GM19239 (cell line): ENCODE measurements around the gene DIABLO.
"Not testable (repeated sequence)": the region's sequence is repeated elsewhere in the genome, so short reads cannot be mapped to it uniquely, and the experiment has no call there.

Source experiments
- DNase-seq: peaks from one replicate; pipeline ENCODE4 v3.0.0; 2011; ENCODE audit warnings: low spot score; ENCODE audit not compliant: insufficient read length
- FAIRE-seq: peaks from 2 replicates; lab custom pipeline; 2011; peaks lifted over from hg19 to GRCh38; lab: Jason Lieb, UNC

The DIABLO gene

GRCh38 chr12:122192441-122192840 is 33.4 kb downstream of the DIABLO start:
- FAIRE-seq (no peak), DNase-seq (no peak)

GRCh38 chr12:122190842-122191668 is 34.8 kb downstream of the DIABLO start:
- DNase-seq (peak; percentile 83), FAIRE-seq (peak; percentile 85)

GRCh38 chr12:122189626-122190475 is 36.0 kb downstream of the DIABLO start:
- FAIRE-seq (no peak), DNase-seq (no peak)

- no peak for DNase-seq
- FAIRE-seq: no peak
Observed at GRCh38 chr12:122187466-122187865, 38.4 kb downstream of the DIABLO start.

- FAIRE-seq: no peak
- DNase-seq: no peak
Observed at GRCh38 chr12:122185494-122186082, 40.3 kb downstream of the DIABLO start.

- no peak for DNase-seq
Observed at GRCh38 chr12:122185079-122185478, 40.8 kb downstream of the DIABLO start.

GRCh38 chr12:122184517-122184916 is 41.3 kb downstream of the DIABLO start:
- FAIRE-seq (no peak), DNase-seq (no peak)

More at GRCh38 chr12:122185079-122185478, 40.8 kb downstream of the DIABLO start:
- FAIRE-seq: no peak

GRCh38 chr12:122183588-122183940 is 42.3 kb downstream of the DIABLO start:
- DNase-seq (no peak), FAIRE-seq (no peak)

- FAIRE-seq: no peak
- no peak for DNase-seq
Observed at GRCh38 chr12:122182887-122183587, 42.8 kb downstream of the DIABLO start, which contains the start of gene LRRC43. Gene LRRC43, plus strand, starts transcription at chr12:122183123. Its CDS starts 22 bp downstream, at chr12:122183145.

- not testable (repeated sequence) for FAIRE-seq, DNase-seq
Observed at GRCh38 chr12:122176473-122176872, 49.4 kb downstream of the DIABLO start.

GRCh38 chr12:122174155-122174845 is 51.6 kb downstream of the DIABLO start, which contains the start of gene IL31:
Gene IL31, minus strand, starts transcription at chr12:122174221. Its CDS starts 49 bp downstream, at chr12:122174172.
- no peak for DNase-seq
- no peak for FAIRE-seq

- no peak for FAIRE-seq
- DNase-seq: no peak
Observed at GRCh38 chr12:122172262-122172939, 53.5 kb downstream of the DIABLO start.

- FAIRE-seq (no peak), DNase-seq (no peak)
Observed at GRCh38 chr12:122171399-122171798, 54.5 kb downstream of the DIABLO start.

- DNase-seq: no peak
Observed at GRCh38 chr12:122168492-122168891, 57.4 kb downstream of the DIABLO start.

GRCh38 chr12:122167356-122167925 is 58.4 kb downstream of the DIABLO start:
- no peak for FAIRE-seq
- DNase-seq: no peak

More at GRCh38 chr12:122168492-122168891, 57.4 kb downstream of the DIABLO start:
- no peak for FAIRE-seq

- FAIRE-seq (no peak), DNase-seq (no peak)
Observed at GRCh38 chr12:122166422-122167349, 59.2 kb downstream of the DIABLO start.

GRCh38 chr12:122162976-122163375 is 62.9 kb downstream of the DIABLO start:
- no peak for DNase-seq
- no peak for FAIRE-seq
